Heart left ventricle (tissue), 16 donors: ENCODE data around the gene ATAT1. TPM values are rescaled to one million over a fixed set of nuclear protein-coding genes. Genes with fewer than 3 reads are reported as not detected.
A peak's percentile ranks its signal among the peaks of the same experiment; 100 is the strongest.

ENCODE experiments used
- ATAC-seq, 4 donors: fragments of 200-7000 bp; cut with Tn5 transposase; one replicate each; pipeline ENCODE4 v1.9.1; 2020 to 2022; ENCODE audit warnings: moderate library complexity in 4 of 4, mild to moderate bottlenecking in 3 of 4, moderate number of reproducible peaks in 1 of 4
- DNase-seq, 5 donors: peaks; one replicate each; pipeline ENCODE4 v3.0.0-alpha.2; 2020
- H3K27ac ChIP-seq, 12 donors: fragments of 200-600 bp; sonication (generic) in 4 of 12; one replicate each; pipeline versions ENCODE4 v1.5.0 to v1.8.0; 2016 to 2022; ENCODE audit warnings: mild to moderate bottlenecking in 2 of 12
- H3K27me3 ChIP-seq, 9 donors: fragments of 200-600 bp; sonication (generic) in 2 of 9; one replicate each; pipeline versions ENCODE4 v1.5.1 to v1.8.0; 2016 to 2022; ENCODE audit warnings: mild to moderate bottlenecking in 3 of 9
- H3K36me3 ChIP-seq, 9 donors: fragments of 200-600 bp; sonication (generic) in 2 of 9; one replicate each; pipeline versions ENCODE4 v1.5.0 to v1.8.0; 2018 to 2022; ENCODE audit warnings: mild to moderate bottlenecking in 2 of 9
- H3K4me1 ChIP-seq, 12 donors: fragments of 200-600 bp; sonication (generic) in 4 of 12; one replicate each; pipeline versions ENCODE4 v1.5.0 to v1.8.0; 2016 to 2022; ENCODE audit warnings: mild to moderate bottlenecking in 3 of 12
- H3K4me3 ChIP-seq, 12 donors: fragments of 200-600 bp; sonication (generic) in 4 of 12; one replicate each; pipeline versions ENCODE4 v1.5.0 to v1.8.0; 2017 to 2022; ENCODE audit warnings: mild to moderate bottlenecking in 9 of 12, moderate library complexity in 4 of 12
- H3K9me3 ChIP-seq, 12 donors: fragments of 200-600 bp; sonication (generic) in 4 of 12; one replicate each; pipeline versions ENCODE4 v1.5.0 to v1.8.0; 2016 to 2022; ENCODE audit warnings: mild to moderate bottlenecking in 1 of 12
- POLR2A ChIP-seq, 2 donors: fragments of 450-650 bp; IDR thresholded peaks; one replicate each; pipeline ENCODE4 v1.6.1; 2017; ENCODE audit warnings: antibody characterized with exemption in 2 of 2, mild to moderate bottlenecking in 2 of 2, moderate library complexity in 2 of 2
- WGBS, 4 donors: extraction: QIAGEN DNeasy Blood & Tissue Kit in 2 of 4; methylation state at CpG; one replicate each; pipeline versions ENCODE4 v1.1.5 to v1.1.7; 2013 to 2018; 5-methylcytosine and 5-hydroxymethylcytosine counted together
- intact Hi-C, 10 donors: fragments of 100-400 bp; cut with DNase I; formaldehyde crosslinking; loops; one replicate each; pipeline versions ENCODE4 v1.11.1 to v1.14.2; 2022
- polyA plus RNA-seq, 2 donors: library from polyadenylated mRNA; stranded (reverse); fragments of 200-250 nt; gene quantifications; one replicate each; pipeline ENCODE4 v1.2.3, GENCODE V29; 2013
- total RNA-seq, 9 donors: library from RNA; depleted of rRNA in 2 of 9; stranded (reverse); fragments of >200 nt in 2 of 9; fragmentation: NEBNext Ultra II Directional in 3 of 9; extraction: Animal tissue kit (Norgen Biotek cat#: 25700) in 3 of 9; gene quantifications; one replicate each; pipeline versions ENCODE4 v1.1.0 to v1.2.4, GENCODE V29; 2016 to 2023
- TF ChIP-seq, protein P1 (sequence below), 12 donors: fragments of 200-600 bp; sonication (generic) in 4 of 12; IDR thresholded peaks; one replicate each; pipeline versions ENCODE4 v1.5.0 to v1.8.0; 2018 to 2022; ENCODE audit warnings: antibody characterized with exemption in 12 of 12, mild to moderate bottlenecking in 5 of 12
- donor health status: ischemic (EF 13 %, LVEDD 7.1; RV severe dilation, severe dysfunction).
- donor health status: healthy with polysubstance abuse.
- donor health status: DM: no; HTN: yes; CAD: no.
- donor health status: DM: no; HTN: no; CAD: no.
- donor health status: ischemic (EF 25% LVEDD 6.9; RV normal size, moderate dysfunction).
- donor health status: ischemic (EF 25% LVEDD 5.7; RV mildly dilated, moderate dysfunction).
- donor health status: healthy.
- donor health status: DM: yes; HTN: yes; CAD: no.
- donor health status: ischemic (EF 35%, LVEDD 5.7; RV mildly dilated, moderate dysfunction).
- donor health status: nonischemic (EF 11% LVEDD 7.7; RV severe dilation, severe dysfunction).
- donor health status: DM: yes; HTN: yes; CAD: no.
- donor health status: PGD.
- donor health status: ischemic (EF 29% LVEDD 5.4; RV normal size, mild dysfunction).
- donor health status: nonischemic (EF 23%, LVEDD 6.1; RV moderate dilation, normal function).

Gene ATAT1
- total and polyA plus RNA-seq, 11 donors, result 1.1 to 7.0 (median 3.3) TPM

DNA sequence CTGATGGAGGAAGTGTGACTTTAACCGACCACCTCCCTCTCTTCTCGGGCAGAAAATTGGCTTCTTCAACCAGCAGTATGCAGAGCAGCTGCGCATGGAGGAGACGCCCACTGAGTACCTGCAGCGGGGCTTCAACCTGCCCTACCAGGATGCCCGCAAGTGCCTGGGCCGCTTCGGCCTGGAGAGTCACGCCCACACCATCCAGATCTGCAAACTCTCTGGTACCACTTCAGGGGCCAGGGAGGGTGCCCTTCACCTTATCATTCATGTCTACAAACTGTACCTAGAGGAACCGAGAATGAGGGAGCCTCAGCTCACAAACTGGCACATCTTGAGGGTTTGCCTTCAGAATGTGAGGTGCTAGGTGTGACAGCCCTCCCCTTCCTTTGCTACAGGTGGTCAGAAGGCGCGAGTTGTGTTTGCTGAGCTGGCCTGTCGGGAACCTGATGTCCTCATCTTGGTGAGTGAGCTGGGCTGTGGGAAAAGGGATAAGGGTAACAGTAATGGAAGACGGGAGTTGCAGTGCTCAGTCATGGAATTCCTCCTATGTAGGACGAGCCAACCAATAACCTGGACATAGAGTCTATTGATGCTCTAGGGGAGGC lies 36.8 kb upstream of the ATAT1 start:
- TF ChIP-seq, protein P1, sequence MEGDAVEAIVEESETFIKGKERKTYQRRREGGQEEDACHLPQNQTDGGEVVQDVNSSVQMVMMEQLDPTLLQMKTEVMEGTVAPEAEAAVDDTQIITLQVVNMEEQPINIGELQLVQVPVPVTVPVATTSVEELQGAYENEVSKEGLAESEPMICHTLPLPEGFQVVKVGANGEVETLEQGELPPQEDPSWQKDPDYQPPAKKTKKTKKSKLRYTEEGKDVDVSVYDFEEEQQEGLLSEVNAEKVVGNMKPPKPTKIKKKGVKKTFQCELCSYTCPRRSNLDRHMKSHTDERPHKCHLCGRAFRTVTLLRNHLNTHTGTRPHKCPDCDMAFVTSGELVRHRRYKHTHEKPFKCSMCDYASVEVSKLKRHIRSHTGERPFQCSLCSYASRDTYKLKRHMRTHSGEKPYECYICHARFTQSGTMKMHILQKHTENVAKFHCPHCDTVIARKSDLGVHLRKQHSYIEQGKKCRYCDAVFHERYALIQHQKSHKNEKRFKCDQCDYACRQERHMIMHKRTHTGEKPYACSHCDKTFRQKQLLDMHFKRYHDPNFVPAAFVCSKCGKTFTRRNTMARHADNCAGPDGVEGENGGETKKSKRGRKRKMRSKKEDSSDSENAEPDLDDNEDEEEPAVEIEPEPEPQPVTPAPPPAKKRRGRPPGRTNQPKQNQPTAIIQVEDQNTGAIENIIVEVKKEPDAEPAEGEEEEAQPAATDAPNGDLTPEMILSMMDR (IDR thresholded peaks at IDR 0.05), result no peak
- TF ChIP-seq POLR2A (IDR thresholded peaks at IDR 0.05), result no peak
- 87 to 94% (median 93%) methylated on average over 15 of the region's 15 CpGs for whole genome bisulfite sequencing, 4 donors
- no peak for DNase-seq
- ATAC-seq, result peak in 1 of 4 donors; percentile 22
- Histone ChIP-seq H3K4me1 (no peaks in the 10 kb centered on the region), H3K27ac (no peak overlapping the region), H3K36me3 (peaks cover 2 to 99% (median 93%) of the 10 kb centered on the region in 9 donors), H3K27me3 (no peaks in the 10 kb centered on the region), H3K4me3 (no peak overlapping the region), H3K9me3 (no peaks in the 10 kb centered on the region)
- intact Hi-C loops, result loop anchor here in 2 of 10 donors (5.0 to 10.0 kb wide), 2 partner anchors 45 to 108 kb away; no protein-coding TSS in a partner anchor

DNA sequence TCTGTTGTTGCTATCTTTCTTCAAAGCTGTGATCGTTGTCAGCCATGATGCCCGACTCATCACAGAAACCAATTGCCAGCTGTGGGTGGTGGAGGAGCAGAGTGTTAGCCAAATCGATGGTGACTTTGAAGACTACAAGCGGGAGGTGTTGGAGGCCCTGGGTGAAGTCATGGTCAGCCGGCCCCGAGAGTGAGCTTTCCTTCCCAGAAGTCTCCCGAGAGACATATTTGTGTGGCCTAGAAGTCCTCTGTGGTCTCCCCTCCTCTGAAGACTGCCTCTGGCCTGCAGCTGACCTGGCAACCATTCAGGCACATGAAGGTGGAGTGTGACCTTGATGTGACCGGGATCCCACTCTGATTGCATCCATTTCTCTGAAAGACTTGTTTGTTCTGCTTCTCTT lies 36.2 kb upstream of the ATAT1 start:
- TF ChIP-seq POLR2A (IDR thresholded peaks at IDR 0.05), result no peak
- peak overlapping the region in 2 of 12 donors; percentile 25 to 36 for H3K27ac ChIP-seq
- DNase-seq, result no peak
- ATAC-seq, result no peak
- H3K36me3 ChIP-seq, result peaks cover 2 to 97% (median 89%) of the 10 kb centered on the region in 9 donors
- H3K4me1 ChIP-seq, result no peaks in the 10 kb centered on the region
- H3K27me3 ChIP-seq, result no peaks in the 10 kb centered on the region
- H3K4me3 ChIP-seq, result no peak overlapping the region
- intact Hi-C loops, result loop anchor here in 2 of 10 donors (5.0 to 10.0 kb wide), 2 partner anchors 46 to 108 kb away; no protein-coding TSS in a partner anchor
- no peaks in the 10 kb centered on the region for H3K9me3 ChIP-seq
- 66 to 84% (median 74%) methylated on average over 8 of the region's 8 CpGs for WGBS, 4 donors

DNA sequence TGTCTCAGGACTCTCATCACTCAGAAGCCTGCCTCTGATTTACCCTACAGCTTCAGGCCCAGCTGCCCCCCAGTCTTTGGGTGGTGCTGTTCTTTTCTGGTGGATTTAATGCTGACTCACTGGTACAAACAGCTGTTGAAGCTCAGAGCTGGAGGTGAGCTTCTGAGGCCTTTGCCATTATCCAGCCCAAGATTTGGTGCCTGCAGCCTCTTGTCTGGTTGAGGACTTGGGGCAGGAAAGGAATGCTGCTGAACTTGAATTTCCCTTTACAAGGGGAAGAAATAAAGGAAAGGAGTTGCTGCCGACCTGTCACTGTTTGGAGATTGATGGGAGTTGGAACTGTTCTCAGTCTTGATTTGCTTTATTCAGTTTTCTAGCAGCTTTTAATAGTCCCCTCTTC lies 35.7 kb upstream of the ATAT1 start:
- Histone ChIP-seq H3K27ac (peak overlapping the region in 2 of 12 donors; percentile 25 to 36), H3K4me3 (no peak overlapping the region), H3K4me1 (no peaks in the 10 kb centered on the region), H3K9me3 (no peaks in the 10 kb centered on the region), H3K36me3 (peaks cover 2 to 92% (median 84%) of the 10 kb centered on the region in 9 donors), H3K27me3 (no peaks in the 10 kb centered on the region)
- no peak for TF ChIP-seq POLR2A (IDR thresholded peaks at IDR 0.05)
- TF ChIP-seq, protein P1 (IDR thresholded peaks at IDR 0.05), result no peak
- 48 to 65% (median 56%) methylated on average over 1 of the region's 1 CpG for WGBS, 4 donors
- ATAC-seq (peak in 1 of 4 donors; percentile 25), DNase-seq (no peak)
- intact Hi-C loops, result loop anchor here in 2 of 10 donors (5.0 to 10.0 kb wide), 2 partner anchors 46 to 109 kb away; no protein-coding TSS in a partner anchor

DNA sequence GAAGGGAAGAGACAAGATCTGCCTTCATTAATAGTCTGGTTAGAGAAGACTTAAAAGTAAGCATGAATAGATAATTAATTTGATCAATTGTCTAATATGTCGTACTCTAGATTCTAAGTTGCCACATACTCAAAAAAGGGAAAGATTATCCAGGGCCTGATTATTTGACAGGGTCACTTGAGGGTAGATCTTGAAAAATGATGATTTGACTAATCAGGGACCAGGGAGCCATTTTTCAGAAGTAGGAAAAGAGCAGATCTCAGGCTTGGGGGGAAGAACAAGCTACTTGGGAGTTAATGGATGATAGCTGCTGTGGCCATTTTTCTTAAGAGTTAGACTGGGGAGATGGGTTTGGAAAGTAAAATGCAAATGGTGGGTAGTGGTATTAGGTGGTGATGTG lies 34.4 kb upstream of the ATAT1 start:
- ATAC-seq (no peak), DNase-seq (no peak)
- intact Hi-C loops, result loop anchor here in 3 of 10 donors (2.0 to 10.0 kb wide), 3 partner anchors 19 to 110 kb away; no protein-coding TSS in a partner anchor
- Histone ChIP-seq H3K4me1 (no peaks in the 10 kb centered on the region), H3K27ac (no peak overlapping the region), H3K9me3 (no peaks in the 10 kb centered on the region), H3K27me3 (no peaks in the 10 kb centered on the region), H3K36me3 (peaks cover 2 to 85% (median 72%) of the 10 kb centered on the region in 9 donors), H3K4me3 (no peak overlapping the region)
- TF ChIP-seq, protein P1 (IDR thresholded peaks at IDR 0.05), result no peak
- WGBS, 4 donors, result 90 to 100% (median 98%) methylated on average over 1 of the region's 1 CpG
